ENCODE results near the gene UBA52.

The UBA52 gene

DNA sequence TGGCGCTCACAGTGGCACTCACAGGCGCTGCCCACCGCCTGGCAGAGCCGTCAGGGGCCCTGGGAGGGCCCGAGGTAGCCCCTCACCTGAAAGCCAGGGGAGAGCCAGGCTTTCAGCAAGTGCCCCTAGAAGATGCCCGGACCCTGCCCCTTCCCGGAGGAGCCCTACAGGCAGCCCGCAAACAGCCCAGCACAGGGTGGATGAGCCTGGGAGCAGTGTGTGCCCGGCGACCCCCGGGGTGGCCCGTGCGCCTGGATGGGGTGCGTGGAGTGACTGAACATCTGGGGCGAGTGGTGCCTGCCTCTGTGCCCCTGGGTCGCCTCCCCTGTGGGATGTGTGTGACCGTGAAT is 33.5 kb downstream of the UBA52 start:
- no peaks in the 10 kb centered on the region for H3K9me3 ChIP-seq (ENCODE audit: control insufficient read depth, insufficient read depth, low read length)
- H3K9ac ChIP-seq (ENCODE audit: low read depth, low read length), result no peak overlapping the region; the same call in 1 of the 2 replicates
- H3K36me3 ChIP-seq (ENCODE audit: insufficient read depth, low read length), result no peaks in the 10 kb centered on the region
- peaks cover 16% of the 10 kb centered on the region for H3K4me1 ChIP-seq (ENCODE audit: insufficient read depth, low read length)

DNA sequence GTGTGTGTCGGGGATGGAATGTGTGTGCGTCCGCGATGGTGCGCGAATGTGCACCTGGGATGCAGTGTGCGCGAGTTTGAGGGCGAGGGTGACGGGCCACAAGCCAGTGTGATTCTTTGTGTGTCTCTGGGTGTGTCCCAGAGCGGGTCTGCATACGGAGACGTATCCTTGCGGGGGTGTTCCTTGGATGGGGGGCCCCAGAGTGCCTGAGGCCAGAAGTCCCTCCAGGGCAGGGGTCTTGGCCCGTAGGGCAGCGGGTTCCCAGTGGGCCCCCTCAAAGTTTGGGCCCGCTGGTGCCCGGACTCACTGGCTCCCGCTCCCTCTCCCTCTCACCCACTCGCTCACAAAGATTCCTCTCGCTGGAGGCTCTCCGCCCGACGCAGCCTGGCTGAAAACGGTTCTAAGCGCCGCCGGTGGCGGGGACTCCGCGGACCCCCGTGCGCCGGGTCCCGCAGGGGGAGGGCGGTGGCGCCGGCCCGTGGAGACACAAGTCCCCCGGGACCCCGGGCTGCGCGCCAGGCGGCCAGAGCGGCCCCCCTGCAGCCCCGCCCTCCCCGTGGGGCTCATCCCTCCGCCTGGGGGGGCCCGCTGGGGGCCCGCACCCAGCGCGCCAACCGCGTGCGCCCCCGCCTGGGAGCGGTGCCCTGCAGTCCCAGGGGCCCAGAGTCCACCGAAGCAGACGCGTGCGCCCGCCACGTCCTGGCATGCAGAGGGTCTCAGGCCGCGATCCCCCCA is 34.1 kb downstream of the UBA52 start:
- H3K9ac ChIP-seq (ENCODE audit: low read depth, low read length), result 0 out of 2 replicates have a peak overlapping the region, but pooled peaks have one; percentile 1
- H3K4me1 ChIP-seq (ENCODE audit: insufficient read depth, low read length), result peaks cover 19% of the 10 kb centered on the region
- no peaks in the 10 kb centered on the region for H3K36me3 ChIP-seq (ENCODE audit: insufficient read depth, low read length)
- H3K9me3 ChIP-seq (ENCODE audit: control insufficient read depth, insufficient read depth, low read length), result no peaks in the 10 kb centered on the region

DNA sequence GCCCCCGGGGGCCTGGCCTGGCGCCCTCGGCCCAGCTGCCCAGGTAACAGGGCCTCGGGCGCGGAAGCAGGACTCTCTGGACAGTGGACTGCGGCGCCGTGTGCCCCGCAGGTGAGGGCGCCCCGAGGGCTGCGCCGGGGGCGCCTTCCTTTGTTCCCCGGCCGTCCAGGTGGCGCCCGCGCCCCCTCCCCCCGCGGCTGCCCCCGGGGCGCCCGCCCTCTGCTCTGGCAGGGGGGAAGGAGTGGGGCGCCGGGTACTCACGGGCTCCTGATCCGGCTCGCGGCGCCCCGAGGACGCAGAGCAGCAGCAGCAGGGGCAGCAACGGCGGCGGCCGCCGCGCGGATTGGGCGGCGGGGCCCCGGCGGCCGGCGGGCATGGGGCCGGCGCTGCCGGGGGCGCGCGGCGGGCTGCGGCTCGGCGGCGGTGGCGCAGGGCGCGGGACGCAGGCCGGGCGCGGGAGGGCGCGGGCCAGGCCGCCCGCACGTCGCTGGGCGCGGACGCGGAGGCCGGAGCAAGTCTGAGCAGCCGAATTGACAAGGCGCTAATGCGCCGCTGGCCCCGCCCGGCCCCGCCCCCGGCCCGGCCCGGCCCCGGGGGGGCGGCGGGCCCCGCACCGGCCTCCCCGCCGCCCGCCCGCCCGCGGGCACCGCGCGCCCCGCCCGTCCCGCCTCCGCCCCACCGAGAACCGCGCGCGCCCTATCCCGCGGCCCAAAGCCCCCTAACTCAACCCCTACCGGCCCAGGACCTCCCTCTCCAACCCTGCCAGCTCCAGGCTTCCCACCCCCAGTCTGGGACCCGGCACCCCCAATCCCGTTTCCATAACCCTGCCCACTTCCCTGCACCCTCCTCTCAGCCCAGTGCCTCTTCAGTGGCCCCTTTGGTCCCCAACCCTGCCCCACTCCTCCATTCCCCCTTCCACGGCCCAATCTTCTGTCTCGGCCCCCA is 34.9 kb downstream of the UBA52 start, which contains the start of gene CRLF1:
TSS of gene CRLF1 (minus strand) at position 519 of the 945 bp plus-strand sequence. CDS start at position 376, 143 bp downstream.
- Histone ChIP-seq H3K4me1 (ENCODE audit: insufficient read depth, low read length) (peaks cover 23% of the 10 kb centered on the region), H3K36me3 (ENCODE audit: insufficient read depth, low read length) (no peaks in the 10 kb centered on the region), H3K9me3 (ENCODE audit: control insufficient read depth, insufficient read depth, low read length) (no peaks in the 10 kb centered on the region), H3K9ac (ENCODE audit: low read depth, low read length) (peak within 1 kb of the TSS; percentile 9; the same call in 1 of the 2 replicates)

GRCh38 chr19:18607226-18608101 is 35.8 kb downstream of the UBA52 start:
- peak overlapping the region; percentile 9; the same call in 1 of the 2 replicates for H3K9ac ChIP-seq (ENCODE audit: low read depth, low read length)
- peaks cover 23% of the 10 kb centered on the region for H3K4me1 ChIP-seq (ENCODE audit: insufficient read depth, low read length)
- H3K9me3 ChIP-seq (ENCODE audit: control insufficient read depth, insufficient read depth, low read length), result no peaks in the 10 kb centered on the region
- no peaks in the 10 kb centered on the region for H3K36me3 ChIP-seq (ENCODE audit: insufficient read depth, low read length)

- Histone ChIP-seq H3K36me3 (ENCODE audit: insufficient read depth, low read length) (no peaks in the 10 kb centered on the region), H3K9me3 (ENCODE audit: control insufficient read depth, insufficient read depth, low read length) (no peaks in the 10 kb centered on the region), H3K9ac (ENCODE audit: low read depth, low read length) (no peak overlapping the region), H3K4me1 (ENCODE audit: insufficient read depth, low read length) (peaks cover 23% of the 10 kb centered on the region)
These were observed 36.6 kb downstream of the UBA52 start for GRCh38 chr19:18608102-18608804.

DNA sequence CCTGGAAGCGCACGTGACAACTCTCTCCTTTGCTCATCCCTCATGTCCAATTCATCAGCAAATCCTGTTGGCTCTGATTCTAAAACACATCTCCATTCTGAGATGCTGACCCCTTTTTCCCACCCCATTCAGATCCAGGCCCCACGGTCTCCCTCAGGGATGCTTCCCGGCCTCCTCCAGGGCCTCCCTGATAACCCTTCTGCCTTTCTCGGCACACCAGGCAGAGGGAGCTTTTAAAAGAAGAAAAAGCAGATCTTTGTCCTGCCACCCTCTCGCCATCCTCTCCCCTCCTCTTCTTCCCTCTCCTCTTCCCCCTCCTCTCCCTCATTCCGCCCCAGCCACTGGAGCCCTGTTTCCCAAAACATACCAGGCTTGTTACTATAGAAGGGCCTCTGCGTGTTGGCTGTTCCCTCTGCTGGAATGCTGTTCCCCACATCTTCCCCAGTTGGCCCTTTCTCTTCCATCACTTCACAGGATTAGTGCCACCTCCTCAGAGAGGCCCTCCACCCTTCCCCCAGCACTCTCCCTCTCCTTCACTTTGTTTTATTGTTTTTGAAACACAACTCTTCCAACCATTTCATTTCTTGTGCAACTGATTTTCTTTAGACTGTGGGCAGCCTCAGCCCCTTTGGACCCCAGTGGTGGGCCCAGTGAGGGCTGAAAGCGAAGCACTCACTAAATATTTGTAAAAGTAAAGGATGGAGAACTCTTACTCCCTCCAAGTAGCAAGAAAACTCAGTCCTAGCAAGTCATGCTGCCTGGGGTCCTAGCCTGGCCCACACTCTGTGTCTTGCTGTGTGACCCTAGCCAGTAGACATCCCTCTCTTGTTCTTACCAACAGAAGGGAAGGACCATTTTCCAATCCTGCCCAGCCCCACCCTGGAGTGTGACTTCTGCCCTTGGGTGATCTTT is 37.4 kb downstream of the UBA52 start:
- no peak overlapping the region for H3K9ac ChIP-seq (ENCODE audit: low read depth, low read length)
- peaks cover 22% of the 10 kb centered on the region for H3K4me1 ChIP-seq (ENCODE audit: insufficient read depth, low read length)

GRCh38 chr19:18609717-18610051 is 38.0 kb downstream of the UBA52 start:
- Histone ChIP-seq H3K36me3 (ENCODE audit: insufficient read depth, low read length) (no peaks in the 10 kb centered on the region), H3K9ac (ENCODE audit: low read depth, low read length) (no peak overlapping the region; the same call in 1 of the 2 replicates), H3K4me1 (ENCODE audit: insufficient read depth, low read length) (peaks cover 16% of the 10 kb centered on the region), H3K9me3 (ENCODE audit: control insufficient read depth, insufficient read depth, low read length) (no peaks in the 10 kb centered on the region)

More for the DNA sequence above, 37.4 kb downstream of the UBA52 start:
- no peaks in the 10 kb centered on the region for H3K9me3 ChIP-seq (ENCODE audit: control insufficient read depth, insufficient read depth, low read length)
- H3K36me3 ChIP-seq (ENCODE audit: insufficient read depth, low read length), result no peaks in the 10 kb centered on the region

GRCh38 chr19:18610245-18610555 is 38.5 kb downstream of the UBA52 start:
- no peaks in the 10 kb centered on the region for H3K36me3 ChIP-seq (ENCODE audit: insufficient read depth, low read length)
- H3K9ac ChIP-seq (ENCODE audit: low read depth, low read length), result no peak overlapping the region; the same call in 1 of the 2 replicates
- peaks cover 15% of the 10 kb centered on the region for H3K4me1 ChIP-seq (ENCODE audit: insufficient read depth, low read length)
- no peaks in the 10 kb centered on the region for H3K9me3 ChIP-seq (ENCODE audit: control insufficient read depth, insufficient read depth, low read length)

DNA sequence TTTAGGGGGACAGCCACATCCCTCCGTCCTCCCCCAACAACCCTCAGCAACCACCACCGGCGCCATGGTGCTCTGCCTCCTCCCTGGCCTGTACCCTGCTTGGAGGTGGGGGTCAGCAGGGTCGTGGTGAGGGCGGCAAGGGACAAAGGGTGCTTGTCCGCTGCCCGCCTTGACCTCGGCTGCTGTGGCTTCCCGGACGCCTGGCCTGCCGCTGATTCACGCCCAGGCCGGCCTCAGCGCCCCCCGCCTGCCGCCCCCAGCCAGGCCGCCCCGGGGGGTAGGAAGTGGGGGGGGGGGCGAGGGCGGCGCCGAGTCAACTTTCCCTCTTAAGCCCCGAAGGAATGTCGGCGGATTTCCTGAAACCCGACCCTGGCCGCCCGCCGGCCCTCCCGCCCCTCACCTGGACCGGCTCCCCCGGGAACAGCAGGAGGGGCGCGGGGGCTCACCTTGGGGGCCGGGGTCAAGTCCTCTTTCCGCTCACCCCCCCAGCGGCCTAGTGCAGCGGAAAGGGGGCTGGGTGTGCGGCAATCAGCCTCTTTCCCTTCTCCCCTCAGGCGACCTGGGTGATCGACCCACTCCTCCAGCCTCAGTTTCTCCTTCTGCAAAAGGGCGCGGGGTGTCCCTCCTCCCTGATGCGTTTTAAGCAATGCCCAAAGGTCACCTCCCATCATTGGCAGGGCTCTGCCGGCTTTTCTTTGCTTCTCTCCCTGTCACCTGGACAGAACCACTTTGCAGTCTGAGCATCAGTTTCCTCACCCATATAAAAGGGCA is 39.1 kb downstream of the UBA52 start:
- Histone ChIP-seq H3K4me1 (ENCODE audit: insufficient read depth, low read length) (peaks cover 15% of the 10 kb centered on the region), H3K9me3 (ENCODE audit: control insufficient read depth, insufficient read depth, low read length) (no peaks in the 10 kb centered on the region), H3K36me3 (ENCODE audit: insufficient read depth, low read length) (no peaks in the 10 kb centered on the region), H3K9ac (ENCODE audit: low read depth, low read length) (peak overlapping the region; percentile 35; the same call in 1 of the 2 replicates)

GRCh38 chr19:18611327-18612050 is 39.8 kb downstream of the UBA52 start:
- H3K9me3 ChIP-seq (ENCODE audit: control insufficient read depth, insufficient read depth, low read length), result no peaks in the 10 kb centered on the region
- H3K9ac ChIP-seq (ENCODE audit: low read depth, low read length), result peak overlapping the region; percentile 37; the same call in 1 of the 2 replicates
- peaks cover 15% of the 10 kb centered on the region for H3K4me1 ChIP-seq (ENCODE audit: insufficient read depth, low read length)

GRCh38 chr19:18612051-18612771 is 40.6 kb downstream of the UBA52 start:
- Histone ChIP-seq H3K36me3 (ENCODE audit: insufficient read depth, low read length) (no peaks in the 10 kb centered on the region), H3K4me1 (ENCODE audit: insufficient read depth, low read length) (peaks cover 15% of the 10 kb centered on the region), H3K9me3 (ENCODE audit: control insufficient read depth, insufficient read depth, low read length) (no peaks in the 10 kb centered on the region), H3K9ac (ENCODE audit: low read depth, low read length) (peak overlapping the region; percentile 22; the same call in 1 of the 2 replicates)

More at GRCh38 chr19:18611327-18612050, 39.8 kb downstream of the UBA52 start:
- H3K36me3 ChIP-seq (ENCODE audit: insufficient read depth, low read length), result no peaks in the 10 kb centered on the region
